ENCODE measurements around the gene PTPRM.

The PTPRM gene

GRCh38 chr18:8004792-8005191 lies 437.7 kb downstream of the PTPRM start:
- Mint-ChIP-seq H3K4me1 (ENCODE audit: low read depth) (no peaks in the 10 kb centered on the region), H3K4me3 (no peak overlapping the region), H3K36me3 (ENCODE audit: low read depth) (no peaks in the 10 kb centered on the region), H3K9me3 (no peaks in the 10 kb centered on the region), H3K27me3 (no peaks in the 10 kb centered on the region), H3K27ac (no peak overlapping the region)
- intact Hi-C loops (cut with micrococcal nuclease), result no loop called here

- H3K27ac Mint-ChIP-seq, result no peak overlapping the region
- H3K4me1 Mint-ChIP-seq (ENCODE audit: low read depth), result no peaks in the 10 kb centered on the region
- H3K4me3 Mint-ChIP-seq, result no peak overlapping the region
- H3K36me3 Mint-ChIP-seq (ENCODE audit: low read depth), result no peaks in the 10 kb centered on the region
- no peaks in the 10 kb centered on the region for H3K27me3 Mint-ChIP-seq
- intact Hi-C loops (cut with micrococcal nuclease), result no loop called here
- H3K9me3 Mint-ChIP-seq, result no peaks in the 10 kb centered on the region
These were observed 438.9 kb downstream of the PTPRM start for GRCh38 chr18:8005870-8006569.

GRCh38 chr18:8006979-8007378 lies 439.9 kb downstream of the PTPRM start:
- Mint-ChIP-seq H3K4me3 (no peak overlapping the region), H3K36me3 (ENCODE audit: low read depth) (no peaks in the 10 kb centered on the region), H3K27ac (no peak overlapping the region), H3K27me3 (no peaks in the 10 kb centered on the region), H3K9me3 (no peaks in the 10 kb centered on the region), H3K4me1 (ENCODE audit: low read depth) (no peaks in the 10 kb centered on the region)
- intact Hi-C loops (cut with micrococcal nuclease), result no loop called here

GRCh38 chr18:8008033-8008432 lies 440.9 kb downstream of the PTPRM start:
- H3K4me1 Mint-ChIP-seq (ENCODE audit: low read depth), result no peaks in the 10 kb centered on the region
- no peaks in the 10 kb centered on the region for H3K36me3 Mint-ChIP-seq (ENCODE audit: low read depth)
- H3K9me3 Mint-ChIP-seq, result no peaks in the 10 kb centered on the region
- H3K4me3 Mint-ChIP-seq, result no peak overlapping the region
- H3K27me3 Mint-ChIP-seq, result no peaks in the 10 kb centered on the region
- no peak overlapping the region for H3K27ac Mint-ChIP-seq
- intact Hi-C loops (cut with micrococcal nuclease), result no loop called here

- H3K4me3 Mint-ChIP-seq, result no peak overlapping the region
- intact Hi-C loops (cut with micrococcal nuclease), result no loop called here
- H3K9me3 Mint-ChIP-seq, result no peaks in the 10 kb centered on the region
- no peaks in the 10 kb centered on the region for H3K4me1 Mint-ChIP-seq (ENCODE audit: low read depth)
- H3K27ac Mint-ChIP-seq, result no peak overlapping the region
- no peaks in the 10 kb centered on the region for H3K36me3 Mint-ChIP-seq (ENCODE audit: low read depth)
- H3K27me3 Mint-ChIP-seq, result no peaks in the 10 kb centered on the region
These were observed 444.2 kb downstream of the PTPRM start for GRCh38 chr18:8011361-8011760.

GRCh38 chr18:8011906-8012305 lies 444.8 kb downstream of the PTPRM start:
- intact Hi-C loops (cut with micrococcal nuclease), result no loop called here
- H3K9me3 Mint-ChIP-seq, result no peaks in the 10 kb centered on the region
- H3K4me1 Mint-ChIP-seq (ENCODE audit: low read depth), result no peaks in the 10 kb centered on the region
- H3K4me3 Mint-ChIP-seq, result no peak overlapping the region
- H3K36me3 Mint-ChIP-seq (ENCODE audit: low read depth), result no peaks in the 10 kb centered on the region
- no peaks in the 10 kb centered on the region for H3K27me3 Mint-ChIP-seq
- H3K27ac Mint-ChIP-seq, result no peak overlapping the region

DNA sequence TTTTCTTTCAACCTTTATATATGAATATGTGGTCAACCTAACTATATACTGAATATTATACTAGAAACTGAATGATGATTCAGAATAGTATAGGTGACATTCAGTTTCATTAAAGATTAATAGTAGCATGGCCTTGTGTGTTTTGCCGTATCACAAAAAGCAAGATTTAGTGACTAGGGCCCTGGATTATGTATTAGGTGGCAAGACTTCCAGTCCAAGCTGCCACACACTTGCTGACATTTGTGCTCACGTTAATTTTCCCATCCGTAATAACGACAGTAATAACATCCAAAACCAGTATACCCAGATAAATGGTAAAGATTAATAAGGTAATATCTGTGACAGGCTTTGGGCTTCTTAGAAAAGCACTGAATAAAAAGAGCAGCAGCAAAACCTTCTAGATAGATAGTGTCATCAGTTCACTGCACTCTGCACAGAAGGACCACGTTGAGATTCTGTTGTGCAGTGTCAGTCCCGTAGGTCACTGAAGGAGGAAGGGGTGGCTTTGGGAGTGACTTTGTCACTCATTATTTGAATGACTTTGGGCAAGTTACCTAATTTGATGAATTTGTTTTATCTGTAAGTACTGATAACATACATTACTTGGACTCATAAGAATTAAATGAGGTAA lies 451.7 kb downstream of the PTPRM start:
- H3K27ac Mint-ChIP-seq, result no peak overlapping the region
- H3K9me3 Mint-ChIP-seq, result no peaks in the 10 kb centered on the region
- H3K4me3 Mint-ChIP-seq, result no peak overlapping the region
- no peaks in the 10 kb centered on the region for H3K36me3 Mint-ChIP-seq (ENCODE audit: low read depth)
- intact Hi-C loops (cut with micrococcal nuclease), result no loop called here
- H3K4me1 Mint-ChIP-seq (ENCODE audit: low read depth), result no peaks in the 10 kb centered on the region
- no peaks in the 10 kb centered on the region for H3K27me3 Mint-ChIP-seq

GRCh38 chr18:8019600-8019999 lies 452.5 kb downstream of the PTPRM start:
- H3K27ac Mint-ChIP-seq, result no peak overlapping the region
- H3K27me3 Mint-ChIP-seq, result no peaks in the 10 kb centered on the region
- no peaks in the 10 kb centered on the region for H3K4me1 Mint-ChIP-seq (ENCODE audit: low read depth)
- H3K36me3 Mint-ChIP-seq (ENCODE audit: low read depth), result no peaks in the 10 kb centered on the region
- no peak overlapping the region for H3K4me3 Mint-ChIP-seq
- H3K9me3 Mint-ChIP-seq, result no peaks in the 10 kb centered on the region
- intact Hi-C loops (cut with micrococcal nuclease), result no loop called here

GRCh38 chr18:8020132-8020846 lies 453.2 kb downstream of the PTPRM start:
- H3K27me3 Mint-ChIP-seq, result no peaks in the 10 kb centered on the region
- no peak overlapping the region for H3K4me3 Mint-ChIP-seq
- intact Hi-C loops (cut with micrococcal nuclease), result no loop called here
- H3K36me3 Mint-ChIP-seq (ENCODE audit: low read depth), result no peaks in the 10 kb centered on the region
- H3K9me3 Mint-ChIP-seq, result no peaks in the 10 kb centered on the region
- no peaks in the 10 kb centered on the region for H3K4me1 Mint-ChIP-seq (ENCODE audit: low read depth)
- no peak overlapping the region for H3K27ac Mint-ChIP-seq

- Mint-ChIP-seq H3K36me3 (ENCODE audit: low read depth) (no peaks in the 10 kb centered on the region), H3K4me3 (no peak overlapping the region), H3K4me1 (ENCODE audit: low read depth) (no peaks in the 10 kb centered on the region), H3K27ac (no peak overlapping the region), H3K27me3 (no peaks in the 10 kb centered on the region), H3K9me3 (peaks cover 13% of the 10 kb centered on the region)
- intact Hi-C loops (cut with micrococcal nuclease), result no loop called here
These were observed 461.9 kb downstream of the PTPRM start for GRCh38 chr18:8029061-8029460.

- Mint-ChIP-seq H3K27ac (no peak overlapping the region), H3K36me3 (ENCODE audit: low read depth) (no peaks in the 10 kb centered on the region)
These were observed 462.6 kb downstream of the PTPRM start for GRCh38 chr18:8029731-8030130.

DNA sequence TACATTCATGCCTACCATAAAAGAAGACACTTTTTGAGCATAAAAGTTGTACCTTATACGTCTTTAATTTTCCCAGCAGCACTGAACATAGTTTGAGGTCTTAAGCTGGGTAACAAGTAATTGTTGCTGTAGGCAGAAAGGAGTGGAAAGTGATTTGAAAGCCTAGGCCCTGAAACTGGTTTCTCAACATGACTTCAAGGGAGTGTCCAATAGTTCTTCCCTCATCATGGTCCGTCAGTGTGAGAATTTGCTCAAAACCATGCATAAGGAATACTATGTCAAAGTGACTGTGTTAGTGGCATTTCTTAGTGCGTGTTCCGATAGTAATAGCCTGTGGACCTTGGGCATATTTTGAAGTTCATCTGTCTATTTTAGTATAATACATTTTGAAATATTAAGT lies 463.1 kb downstream of the PTPRM start:
- Mint-ChIP-seq H3K4me3 (no peak overlapping the region), H3K9me3 (peaks cover 13% of the 10 kb centered on the region), H3K4me1 (ENCODE audit: low read depth) (no peaks in the 10 kb centered on the region), H3K27me3 (no peaks in the 10 kb centered on the region), H3K36me3 (ENCODE audit: low read depth) (no peaks in the 10 kb centered on the region), H3K27ac (no peak overlapping the region)
- intact Hi-C loops (cut with micrococcal nuclease), result no loop called here

More at GRCh38 chr18:8029731-8030130, 462.6 kb downstream of the PTPRM start:
- intact Hi-C loops (cut with micrococcal nuclease), result no loop called here
- Mint-ChIP-seq H3K27me3 (no peaks in the 10 kb centered on the region), H3K9me3 (peaks cover 13% of the 10 kb centered on the region), H3K4me1 (ENCODE audit: low read depth) (no peaks in the 10 kb centered on the region), H3K4me3 (no peak overlapping the region)

GRCh38 chr18:8031496-8031895 lies 464.4 kb downstream of the PTPRM start:
- Mint-ChIP-seq H3K27ac (no peak overlapping the region), H3K9me3 (peaks cover 13% of the 10 kb centered on the region), H3K36me3 (ENCODE audit: low read depth) (no peaks in the 10 kb centered on the region), H3K4me3 (no peak overlapping the region), H3K27me3 (no peaks in the 10 kb centered on the region), H3K4me1 (ENCODE audit: low read depth) (no peaks in the 10 kb centered on the region)
- intact Hi-C loops (cut with micrococcal nuclease), result no loop called here

GRCh38 chr18:8034674-8035073 lies 467.6 kb downstream of the PTPRM start:
- H3K27ac Mint-ChIP-seq, result no peak overlapping the region
- H3K4me1 Mint-ChIP-seq (ENCODE audit: low read depth), result no peaks in the 10 kb centered on the region
- peaks cover 5% of the 10 kb centered on the region for H3K9me3 Mint-ChIP-seq
- intact Hi-C loops (cut with micrococcal nuclease), result no loop called here
- H3K27me3 Mint-ChIP-seq, result no peaks in the 10 kb centered on the region
- no peaks in the 10 kb centered on the region for H3K36me3 Mint-ChIP-seq (ENCODE audit: low read depth)
- no peak overlapping the region for H3K4me3 Mint-ChIP-seq
